GM21717 (cell line): ENCODE results near the gene SLC6A6.

Experiments
- ATAC-seq: cut with Tn5 transposase; IDR thresholded peaks from one replicate; pipeline ENCODE4 v1.9.1; 2021; ENCODE audit warnings: mild to moderate bottlenecking, moderate library complexity; ENCODE audit not compliant: unreplicated experiment

Gene SLC6A6

DNA sequence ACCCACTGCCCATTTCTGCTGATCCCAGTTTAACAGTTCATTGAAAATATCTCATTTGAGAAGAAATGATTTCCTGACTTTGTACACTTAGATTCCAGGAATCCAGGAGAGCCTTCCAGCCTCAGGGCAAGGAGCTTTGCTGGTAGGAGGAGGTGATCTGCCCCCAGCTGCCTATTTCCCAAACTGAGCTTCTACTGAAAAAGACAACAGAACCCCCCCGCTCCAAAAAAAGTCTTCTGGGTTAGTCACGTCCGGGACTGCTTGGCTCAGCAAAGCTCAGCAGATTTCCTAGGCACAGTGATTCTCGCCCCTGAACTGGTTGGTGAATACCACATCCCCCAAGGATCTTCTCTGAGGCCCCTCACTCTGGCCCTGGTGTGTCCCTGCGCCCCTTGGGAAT lies 13.1 kb downstream of the SLC6A6 start:
- no peak for ATAC-seq

GRCh38 chr3:14416453-14416852 lies 14.0 kb downstream of the SLC6A6 start:
- no peak for ATAC-seq

DNA sequence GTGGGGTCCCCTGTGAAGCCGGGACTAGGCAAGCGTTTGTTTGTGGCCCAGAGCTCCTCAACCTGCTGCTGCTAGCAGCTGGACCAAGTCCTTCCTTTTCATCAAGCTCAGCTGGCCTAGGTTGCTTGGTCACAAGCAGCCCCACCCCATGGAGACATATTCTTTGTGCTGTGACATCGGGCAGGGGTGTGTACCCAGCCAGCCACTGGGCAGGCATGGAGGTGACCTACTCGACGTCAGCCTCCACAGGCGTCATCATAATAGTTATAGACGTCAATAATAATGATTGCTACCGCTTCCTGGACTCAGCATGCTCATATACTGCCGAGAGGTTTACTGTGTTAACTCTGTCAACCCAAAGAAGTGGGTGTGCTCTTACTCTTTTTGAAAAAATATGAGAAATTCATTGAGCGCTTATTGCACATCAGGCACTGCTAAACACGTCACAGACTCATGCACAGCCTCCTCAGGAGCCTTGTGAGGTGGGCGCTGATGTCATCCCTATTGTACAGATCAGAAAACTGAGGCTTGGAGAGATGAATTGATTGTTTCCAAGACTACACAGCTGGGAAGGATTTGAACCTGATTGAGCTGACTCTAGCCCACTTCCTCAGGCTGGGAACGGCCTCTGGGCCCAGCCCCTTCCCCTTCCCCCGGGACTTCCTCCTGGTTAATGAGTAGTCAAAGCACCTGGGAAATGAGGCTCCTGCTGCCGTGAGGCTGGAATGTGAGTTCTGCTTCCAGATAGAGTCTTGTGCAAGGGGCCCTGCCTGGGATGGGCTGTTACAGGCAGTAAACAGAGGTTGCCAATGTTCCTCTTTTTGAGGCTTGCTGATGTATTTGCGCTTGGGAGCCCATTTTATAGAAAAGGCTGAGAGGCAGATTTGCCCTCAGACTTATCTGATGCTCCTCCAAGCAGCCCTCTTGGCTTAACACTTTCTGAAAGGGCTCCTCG lies 16.2 kb downstream of the SLC6A6 start:
- no peak for ATAC-seq

GRCh38 chr3:14422016-14422963 lies 19.9 kb downstream of the SLC6A6 start:
- no peak for ATAC-seq

- ATAC-seq: no peak
Observed at GRCh38 chr3:14423197-14423743, 20.9 kb downstream of the SLC6A6 start.

DNA sequence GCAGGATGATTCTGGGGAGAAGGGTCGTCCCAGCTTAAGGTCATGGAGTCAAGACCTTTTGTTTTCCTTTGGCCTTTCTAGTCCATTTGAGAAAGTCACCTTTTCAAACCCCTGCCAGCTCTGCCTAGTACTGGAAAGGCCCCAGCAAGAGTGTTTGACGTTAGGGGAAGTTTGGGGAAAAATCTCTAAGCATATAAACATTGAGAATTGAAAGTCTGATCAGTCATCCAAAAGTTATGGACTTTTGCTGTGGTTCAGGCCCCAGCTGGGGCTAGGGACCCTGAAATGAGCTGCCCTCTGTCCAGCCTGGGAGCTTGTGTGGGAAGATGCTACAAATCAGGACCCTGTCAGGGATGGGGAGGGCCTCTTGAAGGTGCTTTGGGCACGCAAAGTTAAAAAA lies 21.6 kb downstream of the SLC6A6 start:
- no peak for ATAC-seq

GRCh38 chr3:14424711-14425580 lies 22.5 kb downstream of the SLC6A6 start:
- no peak for ATAC-seq

DNA sequence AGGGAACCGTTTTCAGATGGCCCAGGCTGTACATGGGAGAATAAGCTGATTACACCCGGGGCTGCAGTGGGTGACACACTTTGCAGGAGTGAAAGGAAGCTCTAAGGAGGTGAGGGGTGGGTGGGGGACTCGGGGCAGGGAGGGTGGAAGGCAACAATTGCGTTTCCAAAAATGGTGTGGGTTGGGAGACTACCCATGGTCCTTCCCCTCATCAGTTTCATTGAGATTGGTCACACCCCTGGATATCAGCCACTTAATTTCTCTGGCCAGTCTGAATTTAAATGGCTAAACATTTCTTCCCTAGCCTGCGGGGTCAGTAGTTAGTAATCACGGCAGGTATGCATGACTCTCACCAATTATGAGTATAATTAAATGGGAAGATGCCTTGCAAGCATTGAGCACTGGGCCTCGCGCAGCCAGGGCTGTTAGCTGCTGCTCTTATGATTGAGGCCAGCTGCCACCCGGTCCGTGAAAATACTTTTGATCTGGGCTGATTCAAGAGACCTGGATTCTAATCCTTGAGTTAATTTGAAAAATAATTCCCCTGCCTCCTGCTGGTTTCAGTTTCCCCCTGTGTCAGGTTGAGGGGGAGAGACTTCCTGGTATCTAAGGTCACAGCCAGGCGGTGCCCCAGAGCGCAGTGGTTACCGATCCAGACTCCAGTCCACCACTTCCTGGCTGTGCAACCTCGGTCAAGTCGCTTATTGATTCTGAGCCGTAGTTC lies 23.3 kb downstream of the SLC6A6 start:
- peak; percentile 49 for ATAC-seq

- no peak for ATAC-seq
Observed at GRCh38 chr3:14426305-14426620, 23.9 kb downstream of the SLC6A6 start.

GRCh38 chr3:14428087-14429033 lies 26.0 kb downstream of the SLC6A6 start:
- ATAC-seq: no peak

DNA sequence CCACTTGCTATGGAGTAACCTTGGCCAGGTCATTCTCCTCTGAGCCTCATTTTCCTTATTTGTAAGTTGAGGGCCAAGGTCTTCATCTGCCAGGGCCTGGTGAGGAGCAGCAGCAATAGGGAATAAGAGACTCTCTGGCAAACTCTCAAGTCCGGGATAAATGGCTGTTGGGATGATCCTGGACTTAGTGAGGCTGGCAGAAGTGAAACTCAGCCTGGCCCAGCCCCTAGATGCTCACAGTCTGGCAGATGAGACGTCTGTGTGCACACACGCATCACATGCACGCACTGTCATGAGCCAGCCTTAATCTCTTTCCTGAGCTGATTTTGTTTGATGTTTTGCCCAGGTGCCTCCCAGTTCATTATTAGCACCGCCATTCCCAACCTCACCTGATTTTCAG lies 26.8 kb downstream of the SLC6A6 start:
- ATAC-seq: no peak

DNA sequence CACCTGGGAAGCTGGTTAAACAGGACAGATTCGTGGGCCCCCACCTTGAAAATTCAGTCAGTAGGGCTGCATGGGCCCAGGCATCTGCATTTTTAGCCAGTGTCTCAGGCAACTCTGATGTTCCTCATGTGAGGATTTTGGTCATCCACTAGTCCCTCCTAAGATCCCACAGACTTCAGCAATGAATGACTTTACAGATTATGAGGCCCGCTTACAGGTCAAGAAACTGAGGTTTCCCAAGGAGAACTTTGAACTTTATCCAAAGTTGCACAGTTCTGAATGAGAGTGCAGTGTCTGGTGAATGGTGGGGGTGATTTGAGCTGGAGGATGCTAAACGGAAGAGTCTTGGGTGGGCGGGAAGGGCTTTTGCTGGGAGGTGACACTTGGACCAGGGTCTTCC lies 27.2 kb downstream of the SLC6A6 start:
- ATAC-seq: no peak

DNA sequence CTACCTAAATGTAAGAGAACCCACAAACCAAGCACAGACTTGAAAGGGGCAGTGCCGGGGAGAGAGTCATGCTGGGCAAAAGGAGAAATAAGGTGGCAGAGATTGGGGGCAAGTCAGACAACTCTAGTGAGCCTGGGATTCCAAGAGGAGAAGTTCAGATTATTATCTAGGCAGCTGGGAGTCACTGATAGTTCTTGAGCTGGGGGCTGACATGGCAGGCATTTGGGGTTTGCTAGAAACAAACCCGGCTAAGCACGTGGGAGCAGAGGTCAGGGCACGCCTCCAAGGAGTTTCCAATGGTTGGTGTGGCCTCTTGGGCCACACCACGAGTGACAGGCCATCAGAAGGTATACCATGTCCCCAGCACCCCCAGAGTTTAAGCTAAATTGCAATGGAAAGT lies 27.6 kb downstream of the SLC6A6 start:
- ATAC-seq: no peak

DNA sequence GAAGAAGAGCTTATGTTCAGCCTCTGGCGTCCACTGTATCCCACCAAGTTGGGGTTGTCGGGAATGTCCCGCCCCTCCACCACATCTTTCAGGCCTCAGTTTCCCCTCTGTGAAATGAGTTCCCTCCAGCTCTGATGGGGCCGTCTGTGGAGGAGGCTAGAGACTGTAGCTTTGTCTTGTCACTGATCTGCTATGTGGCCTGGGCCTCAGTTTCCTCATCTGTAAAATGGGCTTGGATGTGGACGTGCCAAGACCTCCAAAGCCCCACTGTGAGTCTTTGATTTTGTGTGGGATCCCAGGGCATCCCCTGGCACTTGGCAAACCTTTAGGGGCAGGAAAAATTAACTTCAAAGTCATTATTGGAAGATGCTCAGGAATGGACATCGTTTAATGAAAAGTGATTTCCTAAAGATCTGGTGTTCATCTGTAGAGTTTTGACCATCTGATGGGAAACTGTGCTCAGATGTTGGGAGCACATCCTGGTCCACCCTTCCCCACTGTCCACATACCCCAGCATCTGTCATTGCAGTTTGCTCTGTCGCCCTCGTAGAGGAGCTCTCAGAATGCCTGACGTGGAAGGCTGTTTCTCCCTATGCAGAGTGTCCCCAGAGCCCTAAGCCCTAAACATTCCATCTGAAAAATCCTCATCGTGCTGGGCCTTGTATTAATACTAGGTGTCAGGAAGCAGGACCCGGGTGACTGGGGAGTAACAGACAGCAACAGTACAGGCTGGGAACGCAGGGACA lies 28.5 kb downstream of the SLC6A6 start:
- ATAC-seq: no peak

DNA sequence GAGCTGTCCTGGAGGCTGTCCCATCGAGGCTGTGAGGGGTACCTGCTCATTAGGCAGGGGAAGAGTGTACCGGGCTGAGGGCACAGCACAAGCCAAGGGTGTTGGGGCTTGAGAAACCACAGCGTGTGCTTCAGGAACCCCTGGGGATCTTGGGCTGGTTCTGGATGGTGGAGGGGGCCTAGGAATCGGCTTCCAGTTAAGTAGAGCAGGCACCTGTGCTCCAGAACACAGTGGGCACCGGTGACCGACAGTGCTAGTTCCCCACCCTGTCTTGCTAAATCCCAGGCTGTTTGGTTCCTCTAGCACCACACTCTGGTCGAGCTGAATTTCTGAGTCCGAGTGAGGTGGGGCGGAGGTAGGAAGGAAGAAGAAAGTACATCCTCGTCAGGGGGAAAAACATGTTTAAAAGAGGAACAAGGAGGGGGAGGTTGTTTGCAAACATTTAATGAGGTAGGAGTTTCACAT lies 29.1 kb downstream of the SLC6A6 start:
- peak; percentile 32 for ATAC-seq

DNA sequence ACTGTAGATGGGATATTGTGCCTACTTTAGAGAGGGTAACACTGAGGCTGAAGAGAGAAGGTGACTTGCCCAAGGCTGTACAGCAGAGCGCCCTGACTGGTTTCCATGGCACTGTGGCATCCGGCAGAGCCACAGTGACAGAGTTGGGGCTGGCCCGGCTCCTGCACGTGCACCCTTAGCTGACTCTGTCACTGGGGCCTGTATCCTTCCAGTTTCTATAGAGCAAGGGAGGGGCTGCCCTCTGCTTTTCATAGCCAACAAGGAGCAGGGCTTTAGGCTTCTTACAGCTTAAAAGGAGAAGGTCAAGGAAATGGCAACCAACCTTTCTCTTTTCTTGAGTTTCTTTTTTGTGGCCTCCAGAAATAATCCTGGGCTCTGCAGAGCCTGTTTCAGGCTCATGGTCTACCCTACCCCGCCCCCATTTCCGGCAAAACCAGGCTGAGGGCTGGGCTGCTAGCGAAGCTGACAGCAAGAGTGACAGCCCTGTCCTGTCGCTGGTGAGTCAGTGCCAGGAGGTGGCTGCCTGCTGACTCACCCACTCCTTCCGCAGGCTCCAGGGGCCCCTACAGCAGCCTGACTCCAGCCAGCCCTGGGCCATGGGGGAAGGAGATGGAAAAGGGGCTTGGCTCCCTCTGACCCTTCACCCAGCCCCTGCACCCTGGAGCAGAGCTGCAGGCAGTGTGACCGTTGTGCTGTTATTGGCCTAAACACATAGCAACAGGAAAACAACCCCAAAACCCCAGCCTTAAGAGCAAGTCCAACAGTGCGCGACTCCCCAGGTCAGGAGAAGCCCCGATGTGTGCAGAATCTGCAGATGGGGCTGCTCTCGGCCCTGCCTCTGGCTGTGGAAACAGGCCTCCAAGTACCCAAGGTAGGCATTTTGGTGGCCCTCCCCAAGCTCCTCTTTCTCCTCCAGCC lies 29.8 kb downstream of the SLC6A6 start:
- ATAC-seq: peak; percentile 82

- ATAC-seq: no peak
Observed at GRCh38 chr3:14433106-14433505, 30.7 kb downstream of the SLC6A6 start.
